ENCODE measurements around the gene PPP1R3F. TPM values are rescaled to one million over a fixed set of nuclear protein-coding genes. Genes with fewer than 3 reads are reported as not detected.

PPP1R3F gene
- polyA plus RNA-seq, 2 of the 4 experiments (the other 2 are of a cell fraction) = 3.0 to 5.2 TPM

GRCh38 chrX:49282647-49283011 lies 13.0 kb downstream of the PPP1R3F start:
- CTCF ChIA-PET = no interaction called here
- DNase-seq (ENCODE audit: low read depth in 1 of 2, low spot score in 1 of 2) (peak in 1 of 2 experiments; percentile 38), ATAC-seq (peak; percentile 87 to 91), FAIRE-seq (no peak)
- no peak for TF ChIP-seq NPAS2 (CRISPR knock-in tag; IDR thresholded peaks at IDR 0.05; ENCODE audit: borderline replicate concordance)
- TF ChIP-seq RAD21 (conservative IDR thresholded peaks at IDR 0.05 in 1 of 2, IDR thresholded peaks at IDR 0.05 in 1 of 2) = peak; percentile 10 to 11; a peak in 1 of 5 replicates
- TF ChIP-seq MAZ (IDR thresholded peaks at IDR 0.05; ENCODE audit: borderline replicate concordance, low read depth, low read length) = no peak
- TF ChIP-seq CBX8 (IDR thresholded peaks at IDR 0.05) = no peak
- TF ChIP-seq PBX3 (IDR thresholded peaks at IDR 0.05) = no peak
- TF ChIP-seq MAX (IDR thresholded peaks at IDR 0.05) = no peak
- TF ChIP-seq CTCF (IDR thresholded peaks at IDR 0.05) = 0 out of 3 replicates have a peak, but pooled peaks have one; percentile 13
- peak; percentile 73 for TF ChIP-seq RFX5 (IDR thresholded peaks at IDR 0.05)
- TF ChIP-seq HMGXB4 (CRISPR knock-in tag; IDR thresholded peaks at IDR 0.05; ENCODE audit: borderline replicate concordance) = no peak
- POLR2A ChIA-PET = no interaction called here
- H3K27ac ChIP-seq = no peak overlapping the region
- H3K4me2 ChIP-seq = no peak overlapping the region
- no peak overlapping the region for H3K4me3 ChIP-seq
- 53% methylated on average over 11 of the region's 11 CpGs for WGBS (ENCODE audit: missing lambda C conversion rate)
- H3K9me3 ChIP-seq = no peaks in the 10 kb centered on the region
- no peaks in the 10 kb centered on the region for H3K4me1 ChIP-seq

GRCh38 chrX:49284212-49284611 lies 14.6 kb downstream of the PPP1R3F start:
- no peak for DNase-seq (ENCODE audit: low read depth in 1 of 2, low spot score in 1 of 2)
- no peak overlapping the region for H3K4me3 ChIP-seq
- no peak for ATAC-seq
- no peak overlapping the region for H3K4me2 ChIP-seq
- H3K27ac ChIP-seq = no peak overlapping the region
- FAIRE-seq = peak; percentile 46
- no peaks in the 10 kb centered on the region for H3K9me3 ChIP-seq
- 62% methylated on average over 3 of the region's 3 CpGs for WGBS (ENCODE audit: missing lambda C conversion rate)
- POLR2A ChIA-PET = no interaction called here
- TF ChIP-seq FOXS1 (CRISPR knock-in tag; IDR thresholded peaks at IDR 0.05) = no peak
- no peak for TF ChIP-seq PBX3 (IDR thresholded peaks at IDR 0.05)
- TF ChIP-seq HDAC2 (IDR thresholded peaks at IDR 0.05) = no peak
- no peak for TF ChIP-seq HEYL (CRISPR knock-in tag; IDR thresholded peaks at IDR 0.05)
- no peak for TF ChIP-seq CEBPB (IDR thresholded peaks at IDR 0.05)
- TF ChIP-seq GATA3 (IDR thresholded peaks at IDR 0.05; ENCODE audit: borderline replicate concordance) = no peak
- CTCF ChIA-PET = interaction anchor here (1.0 kb wide), 1 partner anchor 23 kb away, joined by 3 read pairs; no protein-coding TSS in a partner anchor
- no peaks in the 10 kb centered on the region for H3K4me1 ChIP-seq

- POLR2A ChIA-PET = interaction anchor here (0.6 kb wide), 1 partner anchor 90 kb away, joined by 4 read pairs; no protein-coding TSS in a partner anchor
- DNase-seq (ENCODE audit: low read depth in 1 of 2, low spot score in 1 of 2) = no peak
- Histone ChIP-seq H3K4me3 (no peak overlapping the region), H3K4me1 (no peaks in the 10 kb centered on the region), H3K4me2 (no peak overlapping the region), H3K27ac (no peak overlapping the region), H3K9me3 (no peaks in the 10 kb centered on the region)
- TF ChIP-seq PBX3 (IDR thresholded peaks at IDR 0.05) = no peak
- CTCF ChIA-PET = interaction anchor here (0.6 kb wide), 1 partner anchor 102 kb away, joined by 3 read pairs; no protein-coding TSS in a partner anchor
- 91% methylated on average over 15 of the region's 18 CpGs for WGBS (ENCODE audit: missing lambda C conversion rate)
- no peak for FAIRE-seq
- ATAC-seq = no peak
These were observed 16.5 kb downstream of the PPP1R3F start for GRCh38 chrX:49286136-49286535.
